Activated CD4-positive, alpha-beta T cell treated with anti-CD3 and anti-CD28 coated beads, Interleukin-10, Interleukin-2, amounts not matched to agents 100 ng/mL and 50 ng/mL, durations not matched to agents 16 hours and 8 hours (primary cell): Measurements from ENCODE around the gene SPATA45.
A peak's percentile ranks its signal among the peaks of the same experiment; 100 is the strongest.

Experiments used
- DNase-seq: peaks from one replicate; pipeline ENCODE4 v3.0.0-alpha.2; 2020

SPATA45 gene

DNA sequence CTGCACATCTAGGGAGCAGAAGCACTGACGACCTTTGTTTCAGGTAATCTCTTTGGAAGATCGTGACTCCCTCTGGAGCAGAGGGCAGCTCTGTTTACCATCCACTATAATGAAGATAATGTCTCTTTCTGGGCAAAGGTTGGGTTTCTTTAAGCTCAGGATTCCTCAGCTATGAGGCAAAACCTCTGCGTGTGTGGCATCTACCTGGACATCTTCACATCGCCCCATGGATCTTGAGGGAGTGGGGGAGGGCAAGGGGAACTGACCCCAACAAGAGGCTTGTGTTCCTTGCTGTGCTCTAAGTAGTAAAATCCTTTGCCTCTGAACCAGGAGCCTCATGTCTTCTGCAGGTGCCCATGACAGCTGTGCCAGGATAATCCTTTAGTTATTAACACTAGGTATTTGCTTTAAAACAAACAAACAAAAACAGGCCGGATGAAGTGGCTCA is 19.6 kb downstream of the SPATA45 start:
- DNase-seq, result no peak

DNA sequence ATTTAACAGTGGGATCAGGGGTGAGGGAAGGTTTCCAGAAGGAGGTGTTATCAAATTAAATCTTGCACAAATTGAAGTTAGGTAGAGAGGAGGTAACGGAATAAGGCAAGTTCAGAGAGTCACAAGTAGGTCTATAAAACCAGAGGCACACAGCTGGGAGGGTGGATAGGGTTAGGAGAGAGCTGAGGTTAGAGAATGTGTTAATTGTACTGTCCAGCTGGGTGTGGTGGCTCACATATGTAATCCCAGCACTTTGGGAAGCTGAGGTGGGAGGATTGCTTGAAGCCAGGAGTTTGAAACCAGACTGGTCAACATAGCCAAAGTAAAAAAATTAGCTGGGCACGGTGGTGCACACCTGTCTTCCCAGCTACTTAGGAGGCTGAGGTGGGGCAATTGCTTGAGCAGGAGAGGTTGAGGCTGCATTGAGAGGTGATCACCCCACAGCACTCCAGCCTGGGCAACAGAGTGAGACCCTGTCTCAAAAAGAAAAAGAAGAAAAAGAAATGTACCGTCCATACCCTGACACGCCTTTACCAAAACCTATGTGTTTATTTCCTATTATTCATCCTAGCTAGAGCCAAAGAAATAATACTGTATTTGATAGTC is 20.2 kb downstream of the SPATA45 start:
- no peak for DNase-seq

DNA sequence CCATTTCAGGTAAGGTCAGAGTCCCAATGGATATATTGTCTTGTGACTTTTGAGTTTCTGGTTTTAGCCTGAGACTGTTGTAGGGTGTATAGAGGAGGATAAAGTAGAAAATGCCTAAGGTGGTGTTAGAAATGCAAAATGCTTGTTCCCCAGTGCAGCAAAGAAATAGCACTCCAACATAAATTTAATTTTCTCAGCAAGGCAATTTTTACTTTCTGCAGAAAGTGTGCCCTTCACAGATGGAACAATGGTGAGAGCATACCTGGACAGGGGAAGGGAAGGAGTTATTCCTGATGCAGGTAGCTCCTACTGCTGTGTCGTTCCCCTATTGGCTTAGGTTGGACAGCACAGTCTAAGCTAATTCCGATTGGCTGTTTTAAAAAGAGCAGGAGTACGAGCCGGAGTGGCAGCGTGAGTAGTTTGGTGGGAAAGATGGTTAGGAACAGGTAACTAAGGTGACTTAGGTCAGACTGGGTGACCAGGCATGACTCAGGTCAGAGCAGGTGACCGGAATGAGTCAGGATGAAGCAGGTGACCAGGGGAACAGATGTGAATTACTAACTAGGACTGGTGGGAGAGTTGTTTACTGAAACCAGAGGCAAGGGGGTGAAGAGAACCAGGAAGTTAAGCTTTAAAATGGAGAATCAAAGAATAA is 21.5 kb downstream of the SPATA45 start:
- no peak for DNase-seq

- no peak for DNase-seq
These were observed 23.2 kb downstream of the SPATA45 start for GRCh38 chr1:212824201-212824600.

GRCh38 chr1:212822956-212823355 is 24.5 kb downstream of the SPATA45 start:
- no peak for DNase-seq

GRCh38 chr1:212820969-212821368 is 26.5 kb downstream of the SPATA45 start:
- DNase-seq, result no peak

DNA sequence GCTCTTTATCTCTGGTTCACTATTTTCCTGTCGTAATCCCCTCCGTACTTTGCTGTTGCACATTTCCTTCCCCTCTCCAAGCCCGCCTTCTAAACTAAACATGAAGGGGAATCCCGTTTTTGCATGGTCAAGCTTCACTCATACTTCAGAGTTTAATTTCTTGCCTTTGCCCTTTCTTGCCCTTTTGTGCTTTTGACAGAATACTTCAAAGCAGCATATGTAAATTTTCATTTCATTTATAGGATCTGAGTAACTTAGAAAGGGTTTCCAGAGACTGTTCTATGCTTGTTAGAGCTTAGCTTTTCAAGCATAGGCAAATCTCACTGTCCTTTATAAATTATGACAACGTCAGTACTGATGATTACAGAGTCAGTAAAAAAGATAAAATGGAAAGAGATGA is 27.7 kb downstream of the SPATA45 start:
- DNase-seq, result no peak

DNA sequence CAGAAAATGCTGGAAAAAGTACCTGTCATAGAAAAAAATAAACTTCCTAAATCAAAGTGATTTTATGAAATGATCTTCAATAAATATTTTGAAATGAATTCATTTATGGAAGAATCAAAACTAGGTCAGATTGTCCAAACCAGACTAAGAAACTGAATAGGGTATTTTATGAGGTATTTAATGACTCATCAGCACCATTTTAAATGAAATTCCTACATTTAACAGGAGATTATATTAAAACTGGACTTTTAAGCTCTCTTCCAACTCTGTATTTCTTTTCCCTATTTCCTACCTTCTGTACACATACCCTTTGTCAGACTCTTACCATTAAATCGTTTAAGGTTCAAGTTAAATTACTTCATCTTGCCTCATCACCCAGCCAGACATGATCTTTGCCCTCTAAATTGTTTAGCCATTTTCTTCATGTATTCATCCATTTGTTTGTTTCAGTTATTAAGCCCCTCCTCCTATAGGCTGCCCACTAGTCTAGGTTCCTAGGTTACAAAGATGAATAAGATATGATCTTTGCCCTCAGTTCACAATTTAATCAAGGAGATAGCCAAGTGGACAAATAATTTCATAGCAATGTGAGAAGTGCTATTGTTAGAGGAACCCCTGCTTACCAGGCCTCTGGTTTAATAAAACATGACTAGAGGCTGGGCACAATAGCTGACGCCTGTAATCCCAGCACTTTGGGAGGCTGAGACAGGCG is 30.7 kb downstream of the SPATA45 start:
- no peak for DNase-seq

GRCh38 chr1:212814537-212815334 is 32.7 kb downstream of the SPATA45 start:
- DNase-seq, result peak; percentile 20

GRCh38 chr1:212805767-212806166 is 41.7 kb downstream of the SPATA45 start:
- DNase-seq, result no peak

DNA sequence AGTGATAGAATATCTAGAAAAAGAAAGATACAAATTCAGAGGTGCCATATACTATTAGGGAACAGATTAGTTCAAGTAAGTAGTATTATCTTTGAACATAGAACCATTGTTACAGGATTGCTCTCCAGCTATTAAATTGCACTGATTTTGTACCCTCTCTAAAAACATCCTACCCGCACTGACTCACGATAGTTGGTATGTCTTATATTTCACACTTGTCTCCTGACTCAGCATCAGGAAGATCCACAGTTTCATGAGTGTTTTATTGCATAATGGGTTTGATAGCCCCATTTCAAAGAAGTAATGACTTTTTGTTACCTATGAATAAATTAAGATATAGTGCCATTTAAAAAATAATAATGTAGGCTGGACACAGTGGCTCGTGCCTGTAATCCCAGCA is 49.8 kb downstream of the SPATA45 start:
- no peak for DNase-seq

- DNase-seq, result peak; percentile 13
These were observed 52.9 kb downstream of the SPATA45 start for GRCh38 chr1:212794561-212795014.

- DNase-seq, result no peak
These were observed 55.0 kb downstream of the SPATA45 start for GRCh38 chr1:212792396-212792908.

GRCh38 chr1:212791676-212792395 is 55.6 kb downstream of the SPATA45 start, which contains the start of the genes NSL1 and TATDN3:
Gene NSL1 (minus strand): TSS chr1:212791777. CDS start chr1:212791763, 14 bp downstream.
Gene TATDN3 (plus strand): TSS chr1:212791894. CDS start chr1:212791922, 28 bp downstream.
- DNase-seq, result peak; percentile 94

DNA sequence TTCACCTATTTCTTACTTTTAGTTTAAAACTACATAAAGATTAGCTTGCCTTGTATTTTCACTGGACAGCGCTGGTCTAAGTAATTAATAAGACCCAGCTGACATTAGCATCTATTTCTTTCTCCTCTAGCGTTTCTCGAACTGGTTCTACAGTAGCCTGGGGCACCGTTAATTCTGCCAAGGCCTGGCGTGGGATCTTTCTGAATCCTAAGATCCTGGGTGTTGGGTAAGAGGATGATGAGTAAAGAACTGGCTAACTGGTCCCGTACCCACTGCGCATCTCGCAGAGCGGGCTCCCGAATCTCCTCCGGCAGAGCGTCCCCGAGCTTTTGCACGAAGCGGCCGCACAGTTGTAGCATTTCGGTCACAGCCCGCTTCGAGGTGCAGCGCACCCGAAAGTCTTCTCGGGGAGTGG is 56.2 kb downstream of the SPATA45 start:
- no peak for DNase-seq

DNA sequence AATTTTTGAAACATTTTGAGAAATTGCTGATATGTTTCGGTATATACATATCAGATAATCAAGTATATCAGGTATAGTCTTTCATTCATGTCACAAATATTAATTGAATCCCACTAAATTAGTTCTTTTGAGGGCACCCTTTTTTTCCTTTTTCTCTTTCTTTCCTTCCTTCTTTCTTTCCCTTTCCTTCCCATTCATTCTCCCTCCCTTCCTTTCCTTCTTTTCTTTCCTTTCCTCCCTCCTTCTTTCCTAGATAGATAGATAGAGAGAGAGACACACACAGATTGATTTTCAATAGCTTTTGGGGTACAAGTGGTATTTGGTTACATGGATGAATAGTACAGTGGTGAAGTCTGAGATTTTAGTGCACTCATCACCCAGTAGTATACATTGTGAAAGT is 61.6 kb downstream of the SPATA45 start:
- DNase-seq, result no peak

DNA sequence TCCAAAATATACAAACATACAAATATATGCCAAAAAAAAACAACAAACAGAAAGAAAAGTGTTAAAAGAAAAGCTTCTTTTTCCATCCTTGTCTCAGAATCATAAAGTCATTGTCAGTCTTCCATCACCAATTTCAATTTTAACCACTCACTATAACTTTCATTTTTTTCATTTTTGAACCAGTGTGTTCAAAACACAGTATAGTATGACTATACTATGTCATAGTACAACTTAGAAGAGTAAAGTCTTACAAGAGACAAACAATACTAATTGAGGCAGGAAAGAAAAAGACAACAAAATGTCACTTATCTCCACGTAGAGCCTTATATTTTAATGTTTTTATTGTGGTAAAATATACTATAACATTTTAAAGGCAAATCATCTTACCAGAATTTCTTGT is 63.5 kb downstream of the SPATA45 start:
- no peak for DNase-seq

GRCh38 chr1:212782422-212783154 is 64.9 kb downstream of the SPATA45 start:
- peak; percentile 26 for DNase-seq

DNA sequence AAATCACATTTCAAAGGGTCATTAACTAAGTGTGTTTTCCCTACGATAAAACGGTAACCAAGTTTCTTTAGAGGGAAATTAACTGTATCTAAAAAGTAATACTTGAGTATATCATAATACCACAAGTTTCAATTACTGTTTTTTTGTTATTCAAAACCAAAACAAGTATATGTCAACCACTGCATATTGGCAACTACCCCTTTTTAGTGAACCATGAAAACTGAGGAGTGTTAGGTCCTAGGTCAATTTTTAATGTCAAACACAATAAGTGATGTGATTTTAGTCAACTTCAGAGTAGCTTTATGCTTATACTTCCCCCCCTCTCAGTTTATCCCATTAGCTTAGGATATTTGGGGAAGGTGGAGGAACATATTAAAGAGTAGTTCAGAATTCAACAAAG is 66.2 kb downstream of the SPATA45 start:
- no peak for DNase-seq

GRCh38 chr1:212780759-212781158 is 66.7 kb downstream of the SPATA45 start:
- peak; percentile 16 for DNase-seq
